HepG2 (cell line): Measurements from ENCODE around the gene OST4. TPM values are rescaled to one million over a fixed set of nuclear protein-coding genes. Genes with fewer than 3 reads are reported as not detected.

Experiments used
- BRD4 ChIP-seq: sonication (generic); formaldehyde crosslinking; IDR thresholded peaks from 2 replicates; pipeline ENCODE4 v1.4.0; 2020; ENCODE audit warnings: missing genetic modification reagents
- FOXA1 ChIP-seq, 2 experiments: fragments of 450-650 bp in 1 of 2; sonication (generic) in 1 of 2; formaldehyde crosslinking in 1 of 2; IDR thresholded peaks; 2 replicates each; pipeline versions ENCODE4 v1.4.0 to v1.6.1; 2016 to 2020; ENCODE audit warnings: missing genetic modification reagents in 1 of 2
- HNRNPK ChIP-seq: fragments of 200-400 bp; formaldehyde crosslinking; IDR thresholded peaks from 2 replicates; pipeline ENCODE4 v1.6.1; 2018; ENCODE audit warnings: low read length, low read depth, moderate library complexity, mild to moderate bottlenecking; ENCODE audit not compliant: poor library complexity, severe bottlenecking
- RBM39 ChIP-seq: fragments of 200-400 bp; formaldehyde crosslinking; IDR thresholded peaks from one replicate; pipeline ENCODE4 v1.6.1; 2018; ENCODE audit warnings: antibody characterized with exemption, mild to moderate bottlenecking, low read depth, low read length; ENCODE audit not compliant: poor library complexity, severe bottlenecking
- REST ChIP-seq, 2 experiments: IDR thresholded peaks; 2 replicates each; pipeline ENCODE4 v1.6.1; 2011 to 2012; ENCODE audit warnings: low read length in 2 of 2, borderline replicate concordance in 1 of 2, low read depth in 1 of 2, mild to moderate bottlenecking in 1 of 2, moderate library complexity in 1 of 2
- RFXANK ChIP-seq: IDR thresholded peaks from 2 replicates; pipeline ENCODE4 v1.6.1; 2016
- RORA ChIP-seq: sonication (generic); formaldehyde crosslinking; IDR thresholded peaks from 2 replicates; pipeline ENCODE4 v1.5.0; 2020; ENCODE audit warnings: mild to moderate bottlenecking, missing genetic modification reagents, moderate library complexity
- ZBED4 ChIP-seq: sonication (generic); formaldehyde crosslinking; IDR thresholded peaks from 2 replicates; pipeline ENCODE4 v1.4.0; 2020; ENCODE audit warnings: missing genetic modification reagents, borderline replicate concordance
- ZNF280D ChIP-seq: sonication (generic); formaldehyde crosslinking; IDR thresholded peaks from 2 replicates; pipeline ENCODE4 v1.5.1; 2020; ENCODE audit warnings: mild to moderate bottlenecking, missing genetic modification reagents
- ZNF513 ChIP-seq: sonication (generic); formaldehyde crosslinking; conservative IDR thresholded peaks from 2 replicates; pipeline ENCODE4 v1.5.0; 2020; ENCODE audit warnings: missing genetic modification reagents
- ZNF616 ChIP-seq: sonication (generic); formaldehyde crosslinking; IDR thresholded peaks from 2 replicates; pipeline ENCODE4 v1.5.0; 2020; ENCODE audit warnings: low read depth, mild to moderate bottlenecking, missing genetic modification reagents
- ZNF790 ChIP-seq: sonication (generic); formaldehyde crosslinking; IDR thresholded peaks from 2 replicates; pipeline ENCODE4 v1.8.0; 2022; ENCODE audit warnings: missing genetic modification reagents, mild to moderate bottlenecking, borderline replicate concordance
- ZSCAN25 ChIP-seq: sonication (generic); formaldehyde crosslinking; IDR thresholded peaks from 2 replicates; pipeline ENCODE4 v1.8.0; 2022; ENCODE audit warnings: mild to moderate bottlenecking, missing genetic modification reagents
- polyA plus RNA-seq, 8 experiments: library from polyadenylated mRNA; depleted of rRNA in 3 of 8; stranded (reverse) in 7 of 8; unstranded in 1 of 8; fragments of >200 nt; fragmentation: Illumina TruSeq in 4 of 8; extraction: Trizol in 4 of 8; gene quantifications; 2 replicates each; pipeline versions ENCODE4 v1.2.1 to v1.2.3, GENCODE V29; 2011 to 2016; ENCODE audit warnings: low read depth in 4 of 8, missing spikeins in 1 of 8, mixed read lengths in 1 of 8; ENCODE audit not compliant: insufficient read depth in 1 of 8
- total RNA-seq, 5 experiments: library from RNA; depleted of rRNA; stranded (reverse); fragments of >200 nt; fragmentation: Illumina TruSeq; extraction: Trizol; gene quantifications; 2 replicates each; pipeline ENCODE4 v1.2.3, GENCODE V29; 2016; ENCODE audit warnings: low read depth in 1 of 5

The OST4 gene
- total and polyA plus RNA-seq, 2 of the 13 experiments (the other 11 are each of a cell fraction or from before 2014, with no cell fraction given): 498 to 584 TPM

- TF ChIP-seq RORA (CRISPR knock-in tag) (no peak), ZSCAN25 (CRISPR knock-in tag) (0 out of 2 replicates have a peak, but pooled peaks have one; percentile 6), ZNF790 (CRISPR knock-in tag) (peak; percentile 91; the same call in 1 of the 2 replicates), HNRNPK (peak; percentile 84), REST (IDR thresholded peaks at IDR 0.05; ENCODE audit: borderline replicate concordance in 1 of 2, low read depth in 1 of 2, low read length in 2 of 2) (peak in 1 of 2 experiments; percentile 67; a peak in 1 of 4 replicates), BRD4 (peak; percentile 8; the same call in 1 of the 2 replicates), ZBED4 (CRISPR knock-in tag) (peak; percentile 75), ZNF280D (0 out of 2 replicates have a peak, but pooled peaks have one; percentile 34), ZNF513 (CRISPR knock-in tag) (no peak), RFXANK (CRISPR knock-in tag) (peak; percentile 42; the same call in 1 of the 2 replicates), ZNF616 (CRISPR knock-in tag) (peak; percentile 89), RBM39 (peak; percentile 79), FOXA1 (IDR thresholded peaks at IDR 0.05) (no peak), FOXA1 (CRISPR knock-in tag; IDR thresholded peaks at IDR 0.05) (no peak)
Measured at GRCh38 chr2:27071277-27071989, at the start of gene OST4 (continued).
